NCI-H82 treated with DMSO at 0.1 percent for 48 hours (cell line): ENCODE data around the gene KLC3.

Source experiments
- DNase-seq: peaks from one replicate; lab custom pipeline; 2025; ENCODE audit not compliant: unreplicated experiment; lab: John Stamatoyannopoulos, UW

The KLC3 gene

DNA sequence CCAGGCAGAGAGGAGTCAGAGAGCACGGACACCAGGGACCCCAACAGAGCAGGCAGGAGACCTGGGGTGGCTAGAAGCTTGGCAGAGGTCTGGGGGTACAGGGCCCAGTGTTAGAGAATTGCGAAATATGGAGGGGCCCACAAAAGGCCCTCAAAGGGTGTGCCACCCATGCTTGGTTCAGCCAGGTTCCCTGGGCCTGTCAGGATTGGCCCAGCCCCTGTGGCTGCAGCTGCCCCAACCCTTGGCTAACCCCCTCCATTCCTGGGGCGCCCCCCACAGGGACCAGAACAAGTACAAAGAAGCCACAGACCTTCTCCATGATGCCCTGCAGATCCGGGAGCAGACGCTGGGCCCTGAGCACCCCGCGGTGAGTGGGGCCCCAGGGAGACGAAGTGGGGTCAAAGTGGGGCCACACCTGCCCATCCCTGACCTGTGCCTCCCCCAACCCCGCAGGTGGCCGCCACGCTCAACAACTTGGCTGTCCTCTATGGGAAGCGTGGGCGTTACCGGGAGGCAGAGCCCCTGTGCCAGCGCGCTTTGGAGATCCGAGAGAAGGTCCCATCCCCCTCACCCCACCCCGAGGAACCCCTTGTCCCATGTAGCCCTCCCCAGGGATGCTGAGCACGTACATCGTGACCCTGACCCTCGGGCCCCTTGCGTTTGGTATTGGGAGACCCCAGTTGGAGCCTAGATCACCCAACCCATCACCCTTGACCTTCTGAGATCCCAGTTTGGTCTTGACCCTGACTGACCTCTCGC is 8.0 kb downstream of the KLC3 start:
- no peak for DNase-seq

DNA sequence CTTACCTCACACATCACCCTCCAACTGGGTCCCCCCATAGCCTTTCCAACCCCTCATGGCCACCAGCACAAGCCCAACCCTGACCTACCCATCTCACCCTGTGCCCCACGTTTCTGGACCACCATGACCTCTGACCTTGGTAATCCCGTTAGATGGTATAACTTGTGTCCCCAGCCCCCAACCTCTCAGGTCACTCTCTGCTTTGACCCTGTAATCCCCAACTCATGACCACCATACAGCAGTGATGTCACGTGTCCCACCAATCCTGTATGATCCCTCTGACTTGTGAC is 8.5 kb downstream of the KLC3 start:
- no peak for DNase-seq

DNA sequence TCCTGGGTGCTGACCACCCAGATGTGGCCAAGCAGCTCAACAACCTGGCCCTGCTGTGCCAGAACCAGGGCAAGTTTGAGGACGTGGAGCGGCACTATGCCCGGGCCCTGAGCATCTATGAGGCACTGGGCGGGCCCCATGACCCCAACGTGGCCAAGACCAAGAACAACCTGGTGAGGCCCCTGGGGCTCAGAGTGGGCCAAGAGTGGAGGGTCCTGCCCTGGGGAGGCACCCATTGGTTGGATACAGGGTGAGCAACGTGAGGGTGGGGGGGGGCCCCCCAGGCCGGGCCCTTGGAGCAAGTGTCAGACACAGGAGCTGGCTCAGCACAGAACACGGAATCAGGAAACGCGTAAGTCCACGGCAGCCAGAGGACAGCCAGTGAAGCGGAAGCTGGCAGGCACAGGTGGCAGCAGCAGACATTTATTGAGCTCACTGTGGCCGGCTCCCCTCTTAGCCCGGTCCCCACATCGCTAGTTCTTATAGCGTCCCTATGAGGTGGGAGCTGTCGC is 8.9 kb downstream of the KLC3 start:
- no peak for DNase-seq

DNA sequence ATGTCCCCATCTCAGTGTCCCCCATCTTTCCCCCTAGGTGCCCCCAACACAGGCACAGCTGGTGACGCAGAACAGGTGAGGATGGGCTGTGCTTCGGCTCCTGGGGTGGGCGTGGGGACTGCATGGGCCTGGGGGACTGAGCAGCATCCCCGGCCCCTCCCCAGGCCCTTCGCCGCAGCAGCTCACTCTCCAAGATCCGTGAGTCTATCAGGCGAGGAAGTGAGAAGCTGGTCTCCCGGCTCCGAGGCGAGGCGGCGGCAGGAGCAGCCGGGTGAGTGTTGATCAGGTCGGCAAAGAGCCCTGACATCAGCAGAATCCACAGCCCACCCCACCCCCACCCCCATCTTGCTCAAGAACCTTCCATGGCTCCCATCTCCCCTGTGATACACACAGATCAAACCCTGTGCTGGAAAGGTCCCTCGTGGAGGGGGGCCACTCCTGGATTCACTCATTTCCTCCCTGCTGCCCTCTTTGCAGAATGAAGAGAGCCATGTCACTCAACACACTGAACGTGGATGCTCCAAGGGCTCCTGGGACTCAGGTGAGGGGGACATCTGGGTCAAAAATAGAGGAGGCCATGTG is 10.0 kb downstream of the KLC3 start:
- no peak for DNase-seq

DNA sequence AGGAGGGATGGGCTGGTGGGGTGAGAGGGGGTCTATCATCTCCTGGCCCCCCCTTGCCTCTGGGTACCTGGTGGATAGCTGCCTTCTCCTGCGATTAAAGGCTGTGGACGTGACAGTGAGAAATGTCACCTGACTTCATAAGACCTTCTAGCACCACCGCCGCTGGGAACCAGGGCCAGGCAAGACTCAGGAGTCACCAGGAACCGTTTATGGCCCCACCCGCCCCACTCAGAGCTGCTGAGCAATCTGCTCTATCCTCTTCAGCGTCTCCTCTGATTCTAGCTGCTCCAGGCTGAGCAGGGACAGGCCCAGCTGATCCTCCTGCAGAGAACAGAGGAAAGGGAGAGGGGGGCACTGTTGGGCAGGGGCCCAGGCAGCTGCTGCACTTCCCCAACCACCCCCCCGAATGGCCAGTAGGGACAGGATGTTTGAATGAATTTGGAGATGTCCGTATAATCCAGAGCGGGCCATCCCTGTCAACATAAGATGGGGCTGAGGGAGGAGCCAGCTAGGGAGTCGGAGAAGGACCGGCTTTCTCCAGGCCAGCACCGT is 10.9 kb downstream of the KLC3 start:
- no peak for DNase-seq

DNA sequence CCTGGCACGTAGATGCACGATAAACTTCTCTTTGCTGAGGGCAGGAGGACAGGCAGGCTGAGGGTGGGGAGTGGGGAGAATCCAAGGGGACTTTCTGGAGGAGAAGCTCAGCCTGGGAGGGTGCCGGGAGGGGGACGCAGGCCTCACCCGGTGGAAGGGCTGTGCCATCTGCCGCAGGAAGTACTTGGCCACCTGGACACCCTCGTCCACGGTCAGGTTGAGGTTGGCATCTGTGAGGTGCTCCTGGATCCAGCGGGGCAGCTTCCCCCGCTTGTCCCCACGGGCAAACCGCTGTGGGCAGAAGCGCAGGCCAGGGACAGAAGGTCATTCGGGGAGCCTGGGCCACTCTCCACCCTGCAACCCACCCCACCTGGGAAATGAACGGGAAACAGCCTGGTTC is 11.5 kb downstream of the KLC3 start:
- no peak for DNase-seq

DNA sequence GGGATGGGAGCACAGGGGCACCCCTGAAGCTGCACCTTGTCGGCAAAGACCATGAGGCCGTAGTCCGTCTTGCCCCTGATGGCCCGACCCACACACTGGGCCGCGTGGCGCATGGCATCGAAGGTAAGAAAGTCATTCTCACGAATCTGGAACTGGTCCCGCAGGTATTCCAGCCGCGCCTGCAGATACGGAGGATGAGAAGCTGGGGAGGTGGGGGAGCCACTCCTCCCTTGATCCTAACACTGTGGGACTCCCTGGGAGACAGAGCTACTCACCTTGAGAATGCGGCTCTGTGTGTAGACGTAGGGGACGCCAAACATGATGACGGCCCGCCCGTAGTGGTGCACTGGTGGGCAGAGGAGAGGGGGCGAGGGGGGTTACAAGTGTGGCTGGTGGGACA is 11.9 kb downstream of the KLC3 start:
- no peak for DNase-seq

DNA sequence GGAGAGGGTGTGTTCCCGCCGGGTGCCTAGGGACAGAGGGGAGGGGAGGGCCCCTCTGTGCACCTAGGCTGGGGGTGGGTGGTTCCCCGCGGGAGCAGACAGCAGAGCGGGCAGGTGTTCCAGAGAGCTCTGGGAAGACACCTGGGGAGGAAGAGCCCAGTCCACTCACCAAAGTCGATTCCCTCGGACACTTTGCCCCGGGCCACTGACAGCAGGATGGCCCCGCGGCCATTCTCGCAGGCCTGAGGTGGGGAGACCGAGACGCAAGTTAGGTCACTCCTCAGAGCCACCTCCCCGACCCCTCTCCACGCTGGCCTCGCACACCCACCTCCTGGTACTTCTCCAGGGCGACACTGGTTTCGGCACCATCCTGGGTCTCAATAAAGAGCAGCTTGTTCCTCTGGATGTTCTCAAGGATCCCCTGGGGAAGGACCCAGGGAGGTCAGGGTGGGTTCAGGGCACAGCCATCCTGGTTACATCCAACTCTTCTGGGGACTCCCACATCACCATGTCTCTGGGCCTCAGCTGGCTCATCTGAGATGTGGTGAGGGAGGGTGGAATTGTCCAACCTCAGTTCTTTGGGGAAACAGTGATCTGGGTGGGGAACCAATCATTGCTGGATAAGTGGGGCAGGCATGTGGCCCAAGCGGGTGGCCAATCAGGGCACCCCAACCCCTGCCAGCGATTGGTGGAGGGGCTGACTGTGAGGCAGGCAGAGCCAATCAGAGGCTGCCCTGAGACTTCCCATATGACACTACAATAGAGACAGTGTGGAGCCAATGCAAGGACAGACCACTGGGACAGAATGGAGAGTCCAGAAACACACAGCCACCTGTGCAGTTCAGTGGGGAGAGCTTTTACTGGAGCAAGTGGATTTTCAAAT is 12.6 kb downstream of the KLC3 start:
- DNase-seq, result no peak

DNA sequence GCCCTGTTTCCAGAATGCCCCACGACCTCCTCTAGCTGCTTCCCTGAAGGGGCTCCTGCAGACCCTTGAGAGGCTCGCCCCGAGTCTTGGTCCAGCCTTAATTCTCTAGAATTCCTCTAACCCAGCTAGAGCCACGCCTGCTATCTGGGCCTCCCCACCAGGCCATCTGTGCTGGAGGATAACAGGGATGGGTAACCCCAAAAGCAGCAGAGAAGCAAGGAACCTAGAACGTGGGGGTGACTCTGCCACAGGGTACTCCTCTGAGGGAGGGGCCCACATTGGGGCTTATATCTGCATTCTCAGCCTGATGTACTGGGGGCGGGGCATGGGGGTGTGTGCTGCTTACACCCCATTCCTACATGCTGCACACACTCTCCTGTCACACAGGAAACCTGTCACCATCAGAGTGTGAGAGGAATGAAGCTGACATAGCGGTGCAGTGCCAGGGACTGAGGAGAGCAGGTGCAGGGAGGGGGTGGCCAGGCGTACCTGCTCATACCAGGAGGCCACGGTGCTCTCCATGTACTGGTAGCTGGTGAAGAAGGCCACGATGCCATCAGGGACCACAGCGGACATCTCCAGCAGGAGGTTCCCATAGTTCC is 13.8 kb downstream of the KLC3 start:
- DNase-seq, result no peak

DNA sequence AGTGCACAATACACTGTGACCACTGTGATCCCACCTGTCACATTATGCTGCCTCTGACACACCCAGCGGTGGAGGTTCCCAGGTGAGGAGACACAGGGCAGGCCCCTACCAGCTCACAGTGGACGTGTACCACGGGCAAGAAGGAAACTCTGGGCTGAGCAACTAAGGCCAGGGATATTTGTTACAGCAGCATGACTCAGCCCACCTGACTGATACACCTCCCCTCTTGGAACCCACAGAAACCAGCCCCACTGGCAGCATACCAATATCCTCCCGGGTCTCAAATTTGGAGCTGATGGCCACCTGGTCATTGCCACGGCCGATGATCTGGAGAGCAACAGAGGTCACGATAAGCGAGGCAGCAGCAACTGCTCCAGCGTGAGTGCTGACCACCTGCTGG is 14.9 kb downstream of the KLC3 start:
- no peak for DNase-seq

DNA sequence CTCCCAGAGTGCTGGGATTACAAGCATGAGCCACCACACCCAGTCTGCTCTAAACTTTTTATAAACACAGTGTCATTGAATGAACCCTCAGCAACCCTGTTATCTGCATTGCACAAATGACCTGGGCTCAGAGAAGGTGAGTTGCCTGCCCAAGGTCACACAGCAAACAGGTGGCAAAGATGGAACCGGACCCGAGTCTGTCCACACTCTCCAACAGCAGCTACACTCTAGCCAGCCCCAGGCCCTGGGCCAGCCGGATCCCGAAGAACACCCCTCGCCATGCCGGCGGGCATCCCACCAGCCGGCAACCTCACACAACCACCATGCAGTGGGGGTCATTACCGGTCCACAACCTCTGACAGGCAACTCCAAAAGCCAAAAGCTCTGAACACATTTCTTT is 15.4 kb downstream of the KLC3 start:
- DNase-seq, result no peak

DNA sequence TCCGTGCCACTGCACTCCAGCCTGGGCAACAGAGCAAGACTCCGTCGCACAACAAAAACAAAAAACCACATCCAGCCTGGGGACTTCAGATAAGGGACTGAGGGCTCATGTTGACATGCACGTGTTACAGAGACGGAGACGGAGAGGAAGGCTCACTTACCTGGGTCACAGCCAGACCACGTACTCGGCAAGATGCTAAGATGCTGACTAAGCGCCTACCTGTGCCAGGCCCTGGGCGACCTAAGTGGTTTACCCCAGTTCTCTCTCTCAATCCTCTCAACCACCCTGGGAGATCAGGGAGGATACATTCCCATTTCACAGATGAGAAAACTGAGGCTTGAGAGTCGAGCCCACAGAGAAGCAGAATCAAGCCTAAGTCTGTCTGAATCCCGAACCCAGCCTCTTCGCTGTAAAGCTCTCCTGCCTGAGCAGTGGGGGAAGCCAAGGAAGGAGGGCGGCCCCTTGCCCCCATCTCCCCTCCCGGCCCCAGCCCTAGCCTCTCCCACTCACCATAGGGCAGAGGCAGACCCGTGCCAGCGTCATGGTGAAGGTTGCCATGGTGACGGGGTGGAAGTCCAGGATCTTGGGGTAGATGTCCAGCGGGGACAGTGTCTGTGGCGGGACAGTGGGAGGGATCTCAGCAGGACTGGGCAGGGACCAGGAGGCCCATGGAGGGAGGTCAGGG is 16.4 kb downstream of the KLC3 start:
- DNase-seq, result no peak

DNA sequence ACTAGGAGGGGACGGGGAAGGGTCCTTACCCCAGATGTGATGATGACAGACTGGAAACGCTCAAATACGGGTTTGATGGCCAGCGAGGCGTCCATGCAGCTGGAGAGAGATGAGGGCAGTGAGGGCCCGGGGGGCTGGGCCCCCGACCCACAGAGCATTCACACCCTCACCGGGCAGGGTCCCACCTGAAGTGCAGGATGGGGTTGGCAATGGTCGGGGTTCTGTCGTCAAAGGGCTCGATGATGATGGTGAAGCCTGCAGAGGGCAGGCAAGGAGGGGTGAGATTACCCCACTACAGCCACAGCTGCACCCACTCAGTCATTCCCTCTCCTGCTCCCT is 16.9 kb downstream of the KLC3 start:
- DNase-seq, result no peak

DNA sequence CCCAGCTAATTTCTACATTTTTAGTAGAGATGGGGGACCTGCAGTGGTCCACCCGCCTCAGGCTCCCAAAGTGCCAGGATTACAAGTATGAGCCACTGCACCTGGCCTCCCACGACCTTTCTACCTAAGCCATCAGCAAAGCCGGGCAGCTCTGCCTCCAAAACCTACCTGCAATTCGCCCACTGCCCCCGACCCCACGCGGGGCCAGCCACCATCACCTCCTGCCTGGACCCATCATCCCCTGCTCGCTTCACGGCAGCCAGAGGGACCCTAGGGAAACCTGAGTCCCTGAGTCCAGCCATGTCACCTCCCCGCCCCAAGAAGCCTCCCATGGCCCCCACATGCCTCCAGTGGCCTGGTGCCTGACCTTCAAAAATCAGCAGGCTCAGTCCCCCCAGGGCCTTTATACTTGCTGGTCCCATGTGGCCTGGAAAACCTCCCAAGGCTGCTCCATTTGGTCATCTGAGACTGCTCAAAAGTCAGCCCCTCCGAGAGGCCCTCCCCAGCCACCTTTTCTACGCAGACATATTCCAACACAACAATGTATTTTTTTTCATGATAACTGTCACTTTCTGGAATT is 17.8 kb downstream of the KLC3 start:
- DNase-seq, result no peak

DNA sequence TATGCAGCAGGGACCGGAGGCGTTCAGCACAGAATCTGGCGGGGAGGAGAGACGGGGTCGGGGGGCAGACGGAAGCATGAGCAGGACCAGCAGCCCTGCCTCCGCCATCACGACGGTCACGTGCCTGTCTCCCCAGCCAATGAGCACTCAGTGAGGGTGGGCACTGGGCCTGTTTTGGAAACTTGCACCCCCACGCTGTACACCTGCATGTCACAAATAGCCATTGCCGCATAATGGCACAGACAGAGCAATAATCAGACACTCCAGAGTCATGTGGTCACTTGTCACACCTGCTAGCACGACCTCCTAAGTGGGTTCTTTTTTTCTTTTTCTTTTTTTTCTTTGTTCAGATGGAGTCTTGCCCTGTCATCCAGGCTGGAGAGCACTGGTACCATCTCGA is 21.1 kb downstream of the KLC3 start:
- DNase-seq, result no peak

DNA sequence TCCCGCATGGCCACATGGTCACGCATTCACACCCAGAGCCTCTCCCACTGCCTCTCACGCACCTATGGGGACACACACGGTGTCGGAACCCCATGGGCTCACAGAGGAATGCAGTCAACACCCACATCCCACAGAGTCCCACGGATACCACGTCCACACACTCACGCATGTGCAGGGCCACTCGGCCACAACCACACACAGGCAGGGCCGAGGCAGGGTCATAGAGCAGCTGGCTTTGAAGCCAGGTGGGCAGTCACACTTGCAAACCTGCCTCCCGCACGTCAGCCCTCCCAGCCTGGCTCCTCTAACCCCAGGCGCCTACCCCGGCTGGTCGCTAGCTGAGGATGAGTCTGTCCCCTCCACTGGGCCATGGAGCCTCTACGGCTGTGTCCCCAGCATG is 21.7 kb downstream of the KLC3 start:
- DNase-seq, result no peak

DNA sequence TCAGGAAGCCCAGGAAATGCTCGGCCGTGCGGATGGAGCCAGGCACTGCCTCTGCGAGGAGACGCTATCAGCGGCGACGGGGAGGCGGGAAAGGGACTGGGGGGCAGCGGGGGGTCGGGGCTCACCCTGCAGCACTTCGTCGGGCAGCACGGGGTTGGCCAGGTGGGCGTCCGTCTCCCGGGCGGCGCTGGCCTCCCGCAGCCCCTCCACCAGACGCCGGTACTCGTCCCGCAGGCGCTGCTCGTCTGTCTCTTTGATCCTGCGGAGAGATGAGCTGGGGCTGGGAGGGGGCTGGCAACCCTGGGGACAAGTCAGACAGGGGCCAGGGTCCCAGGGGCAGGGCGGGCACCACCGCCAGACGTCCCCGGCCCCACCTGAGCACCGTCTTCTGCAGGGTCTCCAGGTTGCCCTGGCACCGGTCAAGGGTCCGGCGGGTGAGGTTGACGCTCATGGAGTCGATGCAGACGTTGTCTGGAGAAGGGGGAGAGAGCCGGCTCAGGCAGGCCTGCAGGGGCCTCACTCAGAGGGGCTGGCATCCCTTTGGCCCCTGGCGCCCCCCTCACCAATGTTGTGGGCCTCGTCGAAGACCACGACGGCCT is 23.4 kb downstream of the KLC3 start:
- no peak for DNase-seq

DNA sequence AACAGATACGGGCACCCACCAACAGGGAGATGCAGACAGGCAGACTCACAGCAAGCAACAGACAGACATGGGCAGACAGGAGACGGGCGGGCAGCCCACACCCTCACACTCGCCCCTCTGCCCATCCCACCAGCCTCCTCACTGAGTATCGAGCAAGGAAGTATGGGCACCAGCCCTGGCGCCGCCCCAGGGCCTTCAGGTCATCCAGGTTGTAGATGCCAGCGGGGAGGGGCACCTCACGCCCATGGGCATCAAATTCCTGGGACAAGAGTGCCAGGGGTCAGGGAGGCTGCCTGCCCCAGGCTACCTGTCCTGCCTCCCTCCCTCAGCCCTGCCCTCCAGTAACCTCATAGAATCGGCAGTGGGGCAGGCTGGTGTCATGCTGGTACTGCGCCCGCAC is 24.1 kb downstream of the KLC3 start:
- DNase-seq, result no peak

DNA sequence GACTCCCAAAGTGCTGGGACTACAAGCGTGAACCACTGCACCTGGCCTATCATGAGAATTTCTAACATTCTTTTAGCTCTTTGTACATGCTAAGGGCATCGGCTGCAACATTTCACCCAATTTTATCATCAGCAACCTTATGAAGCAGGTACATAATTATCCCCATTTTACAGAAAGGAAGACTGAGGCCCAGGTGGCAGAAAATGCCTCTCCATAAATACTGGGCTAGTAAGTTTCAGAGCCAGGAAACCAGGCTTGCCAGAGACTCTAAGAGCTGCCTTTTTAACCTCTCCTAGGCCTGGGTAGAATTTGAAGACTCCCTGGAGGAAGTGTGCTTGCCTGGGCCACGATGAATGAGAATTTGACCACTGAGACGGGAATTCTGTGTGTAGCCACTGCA is 27.6 kb downstream of the KLC3 start:
- DNase-seq, result no peak

DNA sequence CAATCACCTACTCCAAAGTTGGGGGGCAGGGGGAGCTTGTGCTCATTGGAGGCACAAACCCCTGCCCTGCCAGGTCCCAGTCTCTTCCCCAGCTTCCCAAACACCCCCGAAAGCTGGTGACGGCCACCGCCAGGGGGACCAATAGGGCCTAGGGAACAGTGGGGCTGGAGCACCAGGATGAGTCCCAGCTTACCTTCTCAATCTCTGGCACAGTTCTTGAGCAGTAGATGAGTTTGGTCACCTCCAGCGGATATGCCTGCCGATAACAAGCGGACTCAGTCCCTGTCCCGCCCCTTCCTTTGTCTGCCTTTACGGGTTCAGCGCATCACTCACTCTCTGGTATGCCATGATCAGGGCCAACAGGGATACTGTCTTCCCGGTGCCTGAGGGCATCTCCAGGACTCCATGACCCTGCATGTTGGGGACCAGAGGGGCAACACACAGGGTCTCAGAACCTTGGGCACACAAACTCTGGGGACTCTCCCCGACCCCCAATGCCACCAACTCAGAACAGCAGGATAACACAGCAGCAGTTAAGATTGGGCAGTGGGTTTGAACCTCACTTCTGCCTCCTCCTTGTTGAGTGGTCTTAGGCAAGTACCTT is 28.3 kb downstream of the KLC3 start:
- no peak for DNase-seq
